A673 (cell line): ENCODE data around the gene TNFRSF21. TPM values are rescaled to one million over a fixed set of nuclear protein-coding genes. Genes with fewer than 3 reads are reported as not detected.

Experiments used
- BruUV-seq: library from RNA; stranded (reverse); fragments of 400-500 nt; replicated peaks from 2 replicates; lab custom pipeline; 2021; lab: Mats Ljungman, UMichigan
- CTCF ChIA-PET: fragments of 300-600 bp; sonication (Branson Sonifier 250); formaldehyde crosslinking; loops from one replicate; lab custom pipeline; 2022; ENCODE audit warnings: antibody characterized with exemption; lab: Charles Lee
- POLR2A ChIA-PET: fragments of 300-600 bp; sonication (Branson Sonifier 250); formaldehyde crosslinking; loops from one replicate; lab custom pipeline; 2022; ENCODE audit warnings: antibody characterized with exemption; ENCODE audit not compliant: low non-redundant PET; lab: Charles Lee
- DNase-seq: peaks from one replicate; pipeline ENCODE4 v3.0.0-alpha.2; 2015; ENCODE audit warnings: low spot score
- H3K27ac ChIP-seq: fragments of 200-600 bp; sonication (generic); 2 replicates; pipeline ENCODE4 v1.5.1; 2016; ENCODE audit warnings: mixed run types, low read depth, mild to moderate bottlenecking, mixed read lengths, antibody characterized with exemption, low read length; ENCODE audit not compliant: poor library complexity, severe bottlenecking
- H3K27me3 ChIP-seq: fragments of 200-600 bp; sonication (generic); replicated peaks from 2 replicates; pipeline ENCODE4 v1.6.1; 2017; ENCODE audit warnings: mixed run types, low read depth, mild to moderate bottlenecking, mixed read lengths, antibody characterized with exemption, low read length; ENCODE audit not compliant: insufficient read depth, poor library complexity
- H3K36me3 ChIP-seq: fragments of 200-600 bp; sonication (generic); 2 replicates; pipeline ENCODE4 v1.6.1; 2016; ENCODE audit warnings: mixed run types, mild to moderate bottlenecking, mixed read lengths, antibody characterized with exemption, low read length; ENCODE audit not compliant: insufficient read depth, poor library complexity, severe bottlenecking
- H3K4me1 ChIP-seq: fragments of 200-600 bp; sonication (generic); 2 replicates; pipeline ENCODE4 v1.6.1; 2017; ENCODE audit warnings: mixed run types, mild to moderate bottlenecking, mixed read lengths, antibody characterized with exemption, low read length; ENCODE audit not compliant: insufficient read depth, poor library complexity, severe bottlenecking
- H3K4me3 ChIP-seq: fragments of 200-600 bp; sonication (generic); 2 replicates; pipeline ENCODE4 v1.5.1; 2016; ENCODE audit warnings: low read depth, mixed run types, mild to moderate bottlenecking, mixed read lengths, low read length; ENCODE audit not compliant: poor library complexity, severe bottlenecking
- H3K9me3 ChIP-seq: fragments of 200-600 bp; sonication (generic); 2 replicates; pipeline ENCODE4 v1.6.1; 2016; ENCODE audit warnings: mixed run types, low read depth, mild to moderate bottlenecking, mixed read lengths, antibody characterized with exemption, low read length; ENCODE audit not compliant: poor library complexity, severe bottlenecking
- CTCF ChIP-seq: fragments of 300-800, 200-600 bp; sonication (generic); conservative IDR thresholded peaks from 2 replicates; pipeline ENCODE4 v1.5.1; 2017; ENCODE audit warnings: low read depth, mild to moderate bottlenecking, antibody characterized with exemption, low read length, moderate library complexity, mixed read lengths
- EZH2 ChIP-seq: fragments of 200-600 bp; sonication (generic); IDR thresholded peaks from 2 replicates; pipeline ENCODE4 v1.6.1; 2017; ENCODE audit warnings: borderline replicate concordance, low read depth, mild to moderate bottlenecking, mixed read lengths, antibody characterized with exemption, low read length; ENCODE audit not compliant: poor library complexity, severe bottlenecking
- intact Hi-C: fragments of 100-400 bp; cut with micrococcal nuclease; formaldehyde crosslinking; loops from one replicate; pipeline ENCODE4 v1.10.0; 2022; ENCODE audit not compliant: unreplicated experiment
- total RNA-seq: library from RNA; stranded (reverse); gene quantifications from 2 replicates; pipeline ENCODE4 v1.2.3, GENCODE V29; 2021

Gene TNFRSF21
- total RNA-seq, 1 experiment from 2014 or later = 36.0 TPM

DNA sequence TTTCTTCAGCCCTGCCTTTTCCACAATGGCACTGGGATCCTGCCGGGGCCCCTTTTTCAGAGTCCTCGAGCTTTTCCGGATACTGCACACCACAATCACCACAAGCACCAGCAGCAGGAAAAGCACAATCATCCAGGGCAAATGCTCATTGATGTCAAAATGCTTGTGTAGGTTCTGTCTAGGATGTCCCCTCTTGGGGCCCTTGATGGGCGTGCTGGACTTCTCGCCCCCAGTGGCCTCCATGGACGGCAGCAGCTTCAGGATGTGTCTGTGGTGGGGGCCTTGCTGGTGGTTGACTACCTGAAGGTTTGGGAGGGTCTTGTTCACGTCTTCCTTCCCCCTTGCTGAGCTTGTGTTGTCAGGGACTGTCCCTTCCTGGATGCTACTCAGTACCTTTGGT lies 25.7 kb downstream of the TNFRSF21 start:
- TF ChIP-seq CTCF (no peak), EZH2 (no peak)
- Histone ChIP-seq H3K4me1 (peaks cover 7% of the 10 kb centered on the region), H3K36me3 (peaks cover 10% of the 10 kb centered on the region), H3K4me3 (no peak overlapping the region), H3K27me3 (no peaks in the 10 kb centered on the region), H3K9me3 (no peaks in the 10 kb centered on the region), H3K27ac (no peak overlapping the region)
- DNase-seq = no peak
- ChIA-PET CTCF (no interaction called here), POLR2A (no interaction called here)
- no TSS peak for BruUV-seq
- intact Hi-C loops = no loop called here

DNA sequence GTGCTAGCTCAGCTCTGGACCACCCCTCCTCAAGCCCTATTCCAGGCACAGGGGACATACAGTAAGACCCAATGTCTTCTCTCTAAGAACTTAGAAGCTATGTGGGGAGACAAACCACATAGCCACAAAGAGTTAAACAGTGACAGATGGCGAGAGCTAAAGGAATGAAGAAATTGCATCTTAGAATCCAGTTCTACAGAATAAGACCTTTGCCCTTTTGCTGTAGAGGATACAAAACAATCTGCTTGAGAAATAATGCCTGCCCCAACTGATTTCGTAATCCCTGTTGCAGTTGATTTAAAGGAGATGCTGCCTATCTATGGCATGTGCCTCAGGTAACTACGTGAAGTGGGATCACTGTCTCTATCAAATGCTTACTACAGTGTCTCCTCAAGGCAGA lies 31.2 kb downstream of the TNFRSF21 start:
- Histone ChIP-seq H3K36me3 (peaks cover under 1% of the 10 kb centered on the region), H3K4me3 (no peak overlapping the region), H3K27me3 (no peaks in the 10 kb centered on the region), H3K4me1 (no peaks in the 10 kb centered on the region), H3K27ac (no peak overlapping the region), H3K9me3 (no peaks in the 10 kb centered on the region)
- ChIA-PET CTCF (no interaction called here), POLR2A (no interaction called here)
- BruUV-seq = no TSS peak
- TF ChIP-seq EZH2 = no peak
- TF ChIP-seq CTCF = no peak
- intact Hi-C loops = no loop called here
- no peak for DNase-seq

GRCh38 chr6:47277702-47278101 lies 32.0 kb downstream of the TNFRSF21 start:
- intact Hi-C loops = no loop called here
- CTCF ChIA-PET = no interaction called here
- BruUV-seq = no TSS peak
- TF ChIP-seq CTCF (no peak), EZH2 (no peak)
- DNase-seq = no peak
- Histone ChIP-seq H3K4me1 (no peaks in the 10 kb centered on the region), H3K36me3 (no peaks in the 10 kb centered on the region), H3K9me3 (no peaks in the 10 kb centered on the region), H3K4me3 (no peak overlapping the region), H3K27ac (no peak overlapping the region), H3K27me3 (no peaks in the 10 kb centered on the region)
- POLR2A ChIA-PET = no interaction called here
